ENCODE results near the gene UNC13C. TPM values are rescaled to one million over a fixed set of nuclear protein-coding genes. Genes with fewer than 3 reads are reported as not detected.

The UNC13C gene
- total RNA-seq, 2 donors from 2014 or later = 0.28 TPM; not detected in 1

GRCh38 chr15:54660356-54660755, 682.1 kb downstream of the UNC13C start:
- DNase-seq (no peak), ATAC-seq (no peak)
- intact Hi-C loops (cut with DNase I, micrococcal nuclease) = no loop called here

GRCh38 chr15:54675241-54675640, 697.0 kb downstream of the UNC13C start:
- intact Hi-C loops (cut with DNase I, micrococcal nuclease) = no loop called here
- ATAC-seq (no peak), DNase-seq (no peak)

- intact Hi-C loops (cut with DNase I, micrococcal nuclease) = no loop called here
- ATAC-seq = no peak
Observed at GRCh38 chr15:54681584-54681983, 703.3 kb downstream of the UNC13C start.

More at GRCh38 chr15:54681584-54681983, 703.3 kb downstream of the UNC13C start:
- DNase-seq = no peak

Other genes starting within 250 kb of the UNC13C start
- 1 to 10 TPM in 1 of 2 donors, under 1 TPM in 1; 0.12 to 1.2 TPM for gene WDR72, start 218.8 kb upstream of the UNC13C start, total RNA-seq

All from left colon (tissue), 2 donors.